ENCODE measurements around the gene GAS2.

GAS2 gene

GRCh38 chr11:22728600-22729389 lies 62.4 kb downstream of the GAS2 start:
- FAIRE-seq: no peak

GRCh38 chr11:22730319-22730718 lies 63.9 kb downstream of the GAS2 start:
- FAIRE-seq: no peak

- no peak for FAIRE-seq
These were observed 66.2 kb downstream of the GAS2 start for GRCh38 chr11:22732588-22732987.

DNA sequence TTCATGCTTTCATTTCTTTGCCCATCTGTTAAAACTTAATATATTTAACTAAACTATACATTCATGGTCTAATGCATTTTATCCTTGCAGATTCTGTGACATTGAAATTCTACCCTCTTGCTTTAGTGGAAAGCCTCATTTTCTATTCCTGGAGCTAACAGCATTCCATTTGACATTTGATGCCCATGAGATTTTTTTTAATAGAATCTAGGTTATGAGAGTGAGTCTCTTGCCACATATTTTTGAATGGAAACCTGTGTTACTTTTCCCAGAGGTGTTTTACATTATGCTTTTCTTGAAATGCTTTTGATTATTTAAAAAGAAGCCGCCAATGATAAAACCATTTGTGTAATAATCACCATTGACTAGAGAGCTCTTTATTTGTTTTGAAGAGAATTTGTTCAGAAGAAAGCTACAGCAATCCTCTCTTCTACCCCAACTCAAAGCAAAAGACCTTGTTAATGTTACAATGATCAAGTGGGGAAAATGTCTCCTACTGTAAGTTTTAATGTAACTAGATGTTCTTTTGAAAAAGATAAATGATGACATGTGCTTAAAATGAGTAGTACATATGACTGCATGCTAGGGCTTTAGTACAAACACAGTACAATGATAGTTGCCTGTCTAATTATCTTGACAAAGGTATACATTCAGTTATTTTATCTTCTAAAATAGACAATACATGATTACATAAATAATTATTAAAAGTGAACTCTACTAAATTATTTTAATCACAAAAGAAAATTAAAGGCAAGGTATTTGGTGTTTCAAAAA lies 67.3 kb downstream of the GAS2 start:
- no peak for FAIRE-seq

- FAIRE-seq: no peak
These were observed 68.4 kb downstream of the GAS2 start for GRCh38 chr11:22734628-22735345.

DNA sequence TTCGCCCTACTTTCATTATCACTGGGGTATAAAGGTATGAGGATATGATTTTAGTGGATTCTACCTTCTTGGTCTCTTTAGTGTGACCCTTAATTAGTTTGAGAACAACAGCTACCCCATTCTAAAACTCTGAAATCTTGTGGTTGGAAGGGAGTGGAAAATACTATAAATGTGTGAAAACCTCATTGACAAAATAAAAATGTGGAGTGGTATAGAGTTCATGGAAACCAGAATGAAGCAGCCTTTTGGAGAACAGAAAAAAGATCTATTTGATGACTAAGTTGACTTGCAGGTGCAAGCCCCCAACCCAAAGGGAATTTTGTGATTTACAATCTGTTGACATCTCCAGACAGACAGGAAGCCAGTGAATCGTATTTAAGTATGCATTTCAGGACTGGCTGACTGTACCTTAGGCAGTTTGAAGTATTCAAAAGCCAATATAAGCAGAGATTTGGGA lies 75.8 kb downstream of the GAS2 start:
- no peak for FAIRE-seq

- no peak for FAIRE-seq
These were observed 83.1 kb downstream of the GAS2 start for GRCh38 chr11:22749536-22749935.

DNA sequence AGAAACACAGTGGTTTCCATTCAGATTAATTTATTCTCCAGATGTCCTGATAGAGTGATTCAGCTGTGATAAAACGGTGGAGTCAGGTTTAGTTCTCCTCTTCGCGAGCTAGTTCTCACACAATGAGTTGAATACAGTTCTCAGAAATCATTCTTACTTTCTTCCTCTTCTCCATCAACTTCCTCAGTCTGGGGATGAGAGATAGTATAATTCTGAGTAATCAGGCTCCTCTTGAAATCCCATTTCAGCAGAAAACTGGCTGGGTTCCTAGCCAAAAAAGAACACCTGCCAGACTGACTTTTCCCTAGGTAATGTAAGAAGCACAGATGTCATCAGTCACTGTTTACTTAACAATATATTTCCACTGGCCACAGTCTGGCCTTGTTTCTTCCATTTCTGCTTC lies 86.5 kb downstream of the GAS2 start:
- FAIRE-seq: no peak

DNA sequence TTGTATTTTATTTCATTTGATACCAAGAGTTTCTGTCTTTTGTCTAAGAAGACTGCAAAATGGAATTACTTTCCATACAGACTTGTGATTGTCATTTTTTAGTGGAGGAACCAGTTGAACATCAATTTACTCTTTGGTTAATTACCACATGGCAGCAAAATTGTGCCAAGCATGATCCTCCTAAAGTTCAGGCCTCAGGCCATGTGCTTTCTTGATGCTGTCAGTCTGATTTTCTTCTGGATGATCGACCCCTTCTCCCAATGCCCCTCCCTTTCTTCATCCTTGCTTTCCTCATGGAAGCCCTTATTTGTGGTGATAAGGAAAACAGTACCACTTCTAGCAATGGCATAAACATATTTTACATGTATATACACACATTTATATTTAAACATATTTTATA lies 87.0 kb downstream of the GAS2 start:
- FAIRE-seq: no peak

DNA sequence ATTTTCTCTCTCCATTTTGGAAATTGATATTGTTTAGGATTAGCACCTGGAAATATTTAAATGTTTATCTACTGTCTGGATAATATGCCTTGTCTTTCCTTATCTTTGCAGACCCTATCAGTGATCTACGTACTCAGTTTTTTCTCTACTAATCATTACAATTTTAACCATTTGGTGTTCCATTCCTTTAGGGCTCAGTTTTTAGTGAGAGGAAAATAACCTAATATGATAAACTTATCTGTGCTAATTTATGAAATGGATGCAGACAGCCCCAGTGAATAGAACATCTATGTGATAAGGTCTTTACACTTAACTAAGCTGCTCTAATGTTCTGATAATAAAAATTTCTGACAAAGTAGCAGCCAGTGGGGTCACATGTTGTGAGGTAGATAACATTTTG lies 94.7 kb downstream of the GAS2 start:
- no peak for FAIRE-seq

DNA sequence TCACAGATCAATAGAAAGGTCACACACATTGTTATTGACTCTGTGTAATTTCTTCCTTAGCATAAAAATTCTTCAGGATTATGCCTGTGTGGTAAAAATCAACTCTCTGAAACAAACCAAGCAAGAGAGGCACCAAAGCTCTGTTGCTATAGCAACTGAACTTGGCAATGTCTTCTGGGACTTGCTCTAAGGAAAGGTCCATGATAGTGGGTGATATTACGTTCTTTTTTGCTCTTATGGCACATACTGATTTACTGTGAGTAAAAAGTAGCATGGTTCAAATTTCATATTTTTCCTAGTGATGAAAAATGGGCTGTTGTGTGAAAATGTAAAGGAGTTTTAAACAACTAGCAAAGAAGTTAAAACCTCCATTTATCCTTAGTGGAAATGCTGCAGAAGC lies 96.8 kb downstream of the GAS2 start:
- no peak for FAIRE-seq

DNA sequence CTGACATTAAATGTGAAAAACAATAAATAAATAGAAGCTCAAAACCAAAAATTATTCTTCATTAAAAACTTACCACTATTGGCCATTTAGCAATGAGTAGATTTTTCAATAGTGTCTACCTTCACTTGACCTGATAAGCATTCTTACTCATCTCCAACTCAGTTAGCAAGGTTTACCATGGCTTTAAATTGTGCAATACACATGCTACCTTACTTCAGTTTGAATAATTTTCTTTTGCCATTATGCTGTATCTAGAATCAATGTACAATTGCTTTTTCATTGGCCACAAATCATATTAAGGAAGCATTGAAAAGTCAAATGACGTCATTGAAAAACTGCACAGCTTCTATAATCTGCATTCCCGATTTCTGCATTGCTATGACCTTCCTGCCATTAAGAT lies 98.3 kb downstream of the GAS2 start:
- FAIRE-seq: no peak

GRCh38 chr11:22768281-22768680 lies 101.9 kb downstream of the GAS2 start:
- FAIRE-seq: no peak

DNA sequence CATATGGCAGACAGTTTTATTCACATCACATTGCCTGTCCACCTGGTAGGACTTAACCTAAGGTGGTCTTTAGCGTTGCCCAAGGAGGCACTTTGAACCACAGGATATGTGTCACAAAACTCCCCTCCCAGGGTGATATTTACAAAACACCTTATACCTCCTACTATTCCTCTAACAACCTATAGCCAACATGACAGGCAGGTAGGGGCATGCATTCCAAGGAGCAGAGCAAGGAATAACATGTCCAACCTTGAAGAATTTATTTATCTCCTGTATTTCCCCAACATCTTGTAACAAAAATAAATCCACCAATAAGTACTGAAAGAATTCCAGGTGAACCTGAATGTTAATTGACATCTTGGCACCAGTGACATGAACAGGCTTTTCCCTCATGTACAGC lies 102.7 kb downstream of the GAS2 start:
- FAIRE-seq: no peak

GRCh38 chr11:22774716-22775115 lies 108.3 kb downstream of the GAS2 start:
- FAIRE-seq: no peak

DNA sequence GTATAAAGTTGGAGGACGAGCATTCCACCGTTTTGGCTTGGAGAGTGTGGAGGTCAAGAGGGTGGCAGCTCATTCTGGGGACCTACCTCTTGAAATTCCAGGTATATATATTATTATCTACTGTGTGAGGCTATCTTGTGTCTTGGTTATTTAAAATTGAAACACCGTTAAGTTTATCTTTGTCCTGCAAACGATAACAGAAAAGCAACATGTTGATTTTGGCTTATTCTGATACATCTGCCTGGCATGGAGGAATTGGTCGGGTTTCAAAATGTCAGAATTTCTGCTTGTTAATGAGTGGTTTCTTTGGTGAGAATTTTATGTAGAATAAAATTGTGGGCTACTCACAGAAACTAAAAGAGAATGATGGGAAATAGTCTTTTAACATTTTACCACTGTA lies 108.8 kb downstream of the GAS2 start:
- no peak for FAIRE-seq

DNA sequence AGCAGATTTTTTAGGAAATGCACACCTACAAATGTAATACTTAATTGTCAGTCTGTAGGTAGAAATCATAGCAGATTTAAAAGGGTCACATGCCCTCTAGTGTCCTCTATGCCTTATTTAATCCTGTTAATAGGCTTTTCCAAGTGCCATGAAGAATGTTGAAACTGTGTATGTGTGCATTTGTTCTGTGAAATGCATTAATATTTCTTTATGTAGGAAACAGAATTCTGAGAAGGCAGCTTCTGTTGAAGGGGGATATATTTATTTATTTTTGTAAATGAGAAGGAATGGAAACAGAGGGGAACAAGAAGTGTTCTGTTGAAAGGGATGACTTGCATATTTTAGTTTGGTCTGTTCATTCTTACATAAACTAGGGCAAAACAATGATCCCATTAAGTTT lies 112.2 kb downstream of the GAS2 start:
- no peak for FAIRE-seq

DNA sequence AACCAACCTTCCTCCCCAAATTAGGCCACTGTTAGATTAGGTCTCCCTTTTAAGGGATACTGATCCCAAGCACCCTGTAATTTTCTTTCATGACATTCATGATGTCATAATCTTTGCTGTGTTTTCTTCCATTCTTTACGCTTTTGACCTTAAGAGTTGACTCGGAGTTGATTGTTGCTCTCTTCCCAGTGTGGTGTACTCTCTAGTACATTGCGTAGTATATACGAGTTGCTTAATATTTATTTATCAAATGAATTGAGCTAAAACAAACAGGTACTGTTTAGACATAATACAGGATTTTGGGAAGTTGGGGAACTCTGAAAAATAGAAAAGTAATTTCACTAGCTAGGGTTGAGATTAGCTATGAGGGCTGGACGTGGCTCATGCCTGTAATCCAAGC lies 113.4 kb downstream of the GAS2 start:
- FAIRE-seq: no peak

GRCh38 chr11:22780952-22781593 lies 114.7 kb downstream of the GAS2 start:
- no peak for FAIRE-seq

GRCh38 chr11:22785251-22785650 lies 118.8 kb downstream of the GAS2 start:
- no peak for FAIRE-seq

DNA sequence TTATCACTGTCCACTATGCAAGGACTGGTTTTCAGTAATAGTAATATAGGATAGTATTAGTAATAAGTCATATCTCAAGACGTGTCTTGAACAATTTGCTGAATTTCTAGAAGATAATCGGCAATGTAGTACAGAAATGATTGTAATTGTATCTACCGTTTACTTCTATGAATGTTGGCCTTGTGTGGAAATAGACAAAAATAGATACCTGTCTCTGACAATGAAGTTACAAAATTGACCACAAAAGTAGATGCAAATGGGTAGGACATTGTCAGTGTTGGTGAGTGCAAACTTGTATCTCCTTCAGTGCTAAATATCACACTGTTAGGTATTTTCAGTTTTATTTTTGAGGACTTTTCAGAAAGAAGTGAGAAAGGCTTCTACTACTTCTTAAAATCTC lies 120.1 kb downstream of the GAS2 start:
- FAIRE-seq: no peak

- no peak for FAIRE-seq
These were observed 120.6 kb downstream of the GAS2 start for GRCh38 chr11:22787055-22787454.

DNA sequence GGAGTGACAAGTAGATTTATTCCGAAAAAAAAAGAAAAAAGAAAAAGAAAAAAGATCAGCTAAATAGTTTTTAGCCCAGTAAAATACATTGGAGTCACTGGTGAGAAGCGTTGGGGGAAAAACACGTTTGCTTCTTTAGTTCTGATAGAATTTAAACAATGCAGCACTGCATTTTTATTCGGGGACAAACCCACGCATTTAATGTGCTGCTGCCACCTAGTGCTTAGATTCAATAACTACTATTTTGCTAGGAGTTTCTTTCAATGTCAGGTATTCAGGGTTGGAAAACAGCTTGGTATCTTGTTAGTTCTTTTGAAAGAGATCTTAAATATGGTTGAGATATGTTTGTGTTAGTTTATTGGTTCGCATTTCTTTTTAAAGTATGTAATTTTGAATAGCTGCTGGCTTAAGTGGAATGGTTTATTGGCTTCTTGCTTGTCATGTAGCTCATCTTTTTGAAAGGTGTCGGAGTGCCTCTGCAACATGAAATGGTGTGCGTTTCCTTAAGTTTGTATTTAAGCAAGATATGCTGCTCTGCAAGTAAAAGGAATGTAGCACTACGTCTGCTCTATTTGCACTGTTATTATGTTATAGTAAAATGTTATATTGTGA lies 121.2 kb downstream of the GAS2 start:
- FAIRE-seq: peak; percentile 92
